Panc1 (cell line): ENCODE results near the gene CLCF1.

Source experiments
- SIN3A ChIP-seq: IDR thresholded peaks from 2 replicates; pipeline ENCODE4 v1.6.1; 2012; ENCODE audit warnings: low read depth, mild to moderate bottlenecking, low read length, moderate library complexity, borderline replicate concordance; ENCODE audit not compliant: insufficient read depth
- TCF7L2 ChIP-seq: IDR thresholded peaks from 2 replicates; pipeline ENCODE4 v1.6.1; 2011; ENCODE audit warnings: mild to moderate bottlenecking, low read depth, low read length, inconsistent platforms
- TF ChIP-seq, protein P1 (sequence below): fragments of 450-650 bp; IDR thresholded peaks from 2 replicates; pipeline ENCODE4 v1.5.1; 2017; ENCODE audit warnings: mild to moderate bottlenecking
- TF ChIP-seq, protein P2 (sequence below), 2 experiments: IDR thresholded peaks; 2 replicates each; pipeline ENCODE4 v1.6.1; 2011 to 2012; ENCODE audit warnings: low read depth in 2 of 2, control low read depth in 1 of 2, low read length in 1 of 2, mild to moderate bottlenecking in 1 of 2, moderate library complexity in 1 of 2; ENCODE audit not compliant: insufficient read depth in 1 of 2

GRCh38 chr11:67397536-67397935 lies 24.1 kb upstream of the CLCF1 start:
- TF ChIP-seq, protein P1, sequence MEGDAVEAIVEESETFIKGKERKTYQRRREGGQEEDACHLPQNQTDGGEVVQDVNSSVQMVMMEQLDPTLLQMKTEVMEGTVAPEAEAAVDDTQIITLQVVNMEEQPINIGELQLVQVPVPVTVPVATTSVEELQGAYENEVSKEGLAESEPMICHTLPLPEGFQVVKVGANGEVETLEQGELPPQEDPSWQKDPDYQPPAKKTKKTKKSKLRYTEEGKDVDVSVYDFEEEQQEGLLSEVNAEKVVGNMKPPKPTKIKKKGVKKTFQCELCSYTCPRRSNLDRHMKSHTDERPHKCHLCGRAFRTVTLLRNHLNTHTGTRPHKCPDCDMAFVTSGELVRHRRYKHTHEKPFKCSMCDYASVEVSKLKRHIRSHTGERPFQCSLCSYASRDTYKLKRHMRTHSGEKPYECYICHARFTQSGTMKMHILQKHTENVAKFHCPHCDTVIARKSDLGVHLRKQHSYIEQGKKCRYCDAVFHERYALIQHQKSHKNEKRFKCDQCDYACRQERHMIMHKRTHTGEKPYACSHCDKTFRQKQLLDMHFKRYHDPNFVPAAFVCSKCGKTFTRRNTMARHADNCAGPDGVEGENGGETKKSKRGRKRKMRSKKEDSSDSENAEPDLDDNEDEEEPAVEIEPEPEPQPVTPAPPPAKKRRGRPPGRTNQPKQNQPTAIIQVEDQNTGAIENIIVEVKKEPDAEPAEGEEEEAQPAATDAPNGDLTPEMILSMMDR: no peak
- TF ChIP-seq TCF7L2: no peak
- TF ChIP-seq, protein P2, sequence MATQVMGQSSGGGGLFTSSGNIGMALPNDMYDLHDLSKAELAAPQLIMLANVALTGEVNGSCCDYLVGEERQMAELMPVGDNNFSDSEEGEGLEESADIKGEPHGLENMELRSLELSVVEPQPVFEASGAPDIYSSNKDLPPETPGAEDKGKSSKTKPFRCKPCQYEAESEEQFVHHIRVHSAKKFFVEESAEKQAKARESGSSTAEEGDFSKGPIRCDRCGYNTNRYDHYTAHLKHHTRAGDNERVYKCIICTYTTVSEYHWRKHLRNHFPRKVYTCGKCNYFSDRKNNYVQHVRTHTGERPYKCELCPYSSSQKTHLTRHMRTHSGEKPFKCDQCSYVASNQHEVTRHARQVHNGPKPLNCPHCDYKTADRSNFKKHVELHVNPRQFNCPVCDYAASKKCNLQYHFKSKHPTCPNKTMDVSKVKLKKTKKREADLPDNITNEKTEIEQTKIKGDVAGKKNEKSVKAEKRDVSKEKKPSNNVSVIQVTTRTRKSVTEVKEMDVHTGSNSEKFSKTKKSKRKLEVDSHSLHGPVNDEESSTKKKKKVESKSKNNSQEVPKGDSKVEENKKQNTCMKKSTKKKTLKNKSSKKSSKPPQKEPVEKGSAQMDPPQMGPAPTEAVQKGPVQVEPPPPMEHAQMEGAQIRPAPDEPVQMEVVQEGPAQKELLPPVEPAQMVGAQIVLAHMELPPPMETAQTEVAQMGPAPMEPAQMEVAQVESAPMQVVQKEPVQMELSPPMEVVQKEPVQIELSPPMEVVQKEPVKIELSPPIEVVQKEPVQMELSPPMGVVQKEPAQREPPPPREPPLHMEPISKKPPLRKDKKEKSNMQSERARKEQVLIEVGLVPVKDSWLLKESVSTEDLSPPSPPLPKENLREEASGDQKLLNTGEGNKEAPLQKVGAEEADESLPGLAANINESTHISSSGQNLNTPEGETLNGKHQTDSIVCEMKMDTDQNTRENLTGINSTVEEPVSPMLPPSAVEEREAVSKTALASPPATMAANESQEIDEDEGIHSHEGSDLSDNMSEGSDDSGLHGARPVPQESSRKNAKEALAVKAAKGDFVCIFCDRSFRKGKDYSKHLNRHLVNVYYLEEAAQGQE (IDR thresholded peaks at IDR 0.05; ENCODE audit: insufficient read depth in 1 of 2, low read depth in 2 of 2, low read length in 1 of 2): no peak
- TF ChIP-seq SIN3A: no peak
